HEK293T (cell line): ENCODE data around the gene LRFN4.
A peak's percentile ranks its signal among the peaks of the same experiment; 100 is the strongest.

ENCODE experiments used
- CTCF ChIA-PET: fragments of 350-600 bp; formaldehyde crosslinking; extraction: SDS; loops from one replicate; lab custom pipeline; 2021; ENCODE audit warnings: antibody characterized with exemption, inconsistent platforms; lab: Yijun Ruan, JAX
- POLR2A ChIA-PET: fragments of 350-600 bp; formaldehyde crosslinking; extraction: SDS; loops from one replicate; lab custom pipeline; 2020; ENCODE audit warnings: antibody characterized with exemption, inconsistent platforms; lab: Yijun Ruan, JAX
- DNase-seq: peaks from one replicate; pipeline ENCODE4 v3.0.0; 2012; ENCODE audit warnings: mixed read lengths; ENCODE audit errors: extremely low spot score
- ARNT ChIP-seq: fragments of 450-650 bp; IDR thresholded peaks from 2 replicates; pipeline ENCODE4 v1.6.1; 2017; ENCODE audit warnings: mild to moderate bottlenecking
- BHLHE40 ChIP-seq: fragments of 450-650 bp; IDR thresholded peaks from 2 replicates; pipeline ENCODE4 v1.6.1; 2016; ENCODE audit warnings: mild to moderate bottlenecking, moderate library complexity, borderline replicate concordance
- CTBP1 ChIP-seq: fragments of 450-650 bp; IDR thresholded peaks from 2 replicates; pipeline ENCODE4 v1.6.1; 2016; ENCODE audit warnings: borderline replicate concordance
- ELF4 ChIP-seq: fragments of 450-650 bp; IDR thresholded peaks from 2 replicates; pipeline ENCODE4 v1.6.1; 2017; ENCODE audit warnings: antibody characterized with exemption
- FOXA1 ChIP-seq: fragments of 450-650 bp; IDR thresholded peaks from 2 replicates; pipeline ENCODE4 v1.6.1; 2016; ENCODE audit warnings: mild to moderate bottlenecking
- FOXK2 ChIP-seq: fragments of 450-650 bp; IDR thresholded peaks from 2 replicates; pipeline ENCODE4 v1.6.1; 2016; ENCODE audit warnings: mild to moderate bottlenecking
- FOXM1 ChIP-seq: fragments of 450-650 bp; IDR thresholded peaks from 2 replicates; pipeline ENCODE4 v1.6.1; 2017; ENCODE audit warnings: mild to moderate bottlenecking, borderline replicate concordance
- HDGF ChIP-seq: fragments of 450-650 bp; IDR thresholded peaks from 2 replicates; pipeline ENCODE4 v1.6.1; 2017; ENCODE audit warnings: antibody characterized with exemption, borderline replicate concordance
- L3MBTL2 ChIP-seq: fragments of 450-650 bp; conservative IDR thresholded peaks from 2 replicates; pipeline ENCODE4 v1.6.1; 2016; ENCODE audit warnings: mild to moderate bottlenecking
- LEF1 ChIP-seq: fragments of 450-650 bp; IDR thresholded peaks from 2 replicates; pipeline ENCODE4 v1.6.1; 2017; ENCODE audit warnings: mild to moderate bottlenecking, borderline replicate concordance
- NFRKB ChIP-seq: fragments of 450-650 bp; IDR thresholded peaks from 2 replicates; pipeline ENCODE4 v1.6.1; 2016; ENCODE audit warnings: mild to moderate bottlenecking, moderate library complexity
- PKNOX1 ChIP-seq: fragments of 450-650 bp; IDR thresholded peaks from 2 replicates; pipeline ENCODE4 v1.6.1; 2016
- SP1 ChIP-seq: fragments of 450-650 bp; IDR thresholded peaks from 2 replicates; pipeline ENCODE4 v1.6.1; 2017
- SUZ12 ChIP-seq: fragments of 450-650 bp; IDR thresholded peaks from 2 replicates; pipeline ENCODE4 v1.6.1; 2016; ENCODE audit warnings: mild to moderate bottlenecking
- TARDBP ChIP-seq: fragments of 450-650 bp; IDR thresholded peaks from 2 replicates; pipeline ENCODE4 v1.6.1; 2016
- ZNF384 ChIP-seq: fragments of 450-650 bp; IDR thresholded peaks from 2 replicates; pipeline ENCODE4 v1.6.1; 2016

Gene LRFN4

DNA sequence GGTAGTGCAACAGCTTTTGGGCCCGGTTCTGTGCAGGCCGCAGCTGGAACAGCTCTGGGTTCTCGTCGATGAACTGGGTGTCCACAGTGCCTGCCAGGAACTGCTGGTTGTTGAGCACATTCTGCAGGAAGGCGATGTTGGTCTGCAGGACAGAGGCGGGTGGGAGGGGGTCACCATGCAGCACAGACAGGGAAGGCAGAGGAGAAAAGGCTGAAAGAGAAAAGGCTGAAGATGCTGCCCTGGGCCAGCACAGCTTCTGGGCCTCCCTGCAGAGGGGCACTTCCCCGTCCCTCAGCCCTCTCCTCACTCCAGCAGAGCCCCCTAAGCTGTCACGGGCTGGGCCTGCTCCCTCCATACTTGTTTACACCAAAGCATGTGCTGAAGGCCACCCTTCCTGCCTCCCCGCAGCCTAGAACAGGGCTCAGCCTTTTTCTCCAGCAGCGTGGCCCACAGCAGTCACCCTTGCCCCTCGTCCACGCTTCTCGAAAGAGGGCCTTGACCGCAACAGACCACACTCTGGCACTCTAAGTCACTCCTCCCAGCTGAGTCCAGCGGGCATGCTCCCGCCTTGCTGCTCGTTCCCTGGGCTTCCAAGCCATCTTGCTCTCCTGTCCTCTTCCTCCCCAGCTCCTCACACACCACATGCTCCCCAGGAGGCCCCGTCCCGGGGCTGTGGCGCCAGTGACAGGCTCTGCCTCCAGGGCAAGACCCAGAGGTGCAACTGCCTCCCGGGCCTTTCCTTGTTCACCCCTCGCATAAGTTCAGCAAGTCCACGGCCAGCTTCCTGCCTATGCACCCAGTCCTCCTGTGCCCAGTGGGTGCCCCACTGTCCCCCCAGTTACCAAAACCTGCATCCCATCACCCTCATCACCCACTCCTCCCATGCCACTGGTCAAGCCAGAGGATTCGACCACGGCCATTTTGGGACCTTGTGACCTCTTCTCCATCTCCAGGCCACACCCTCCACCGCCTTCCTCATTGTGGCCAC lies 3.3 kb upstream of the LRFN4 start:
- CTCF ChIA-PET, result interaction anchor here (0.8 kb wide), 1 partner anchor 169 kb away, joined by 3 read pairs; no protein-coding TSS in a partner anchor
- DNase-seq, result no peak
- POLR2A ChIA-PET, result interaction anchor here (5.5 kb wide), 1 partner anchor 10 kb away, joined by 63 read pairs; the partner anchor contains the start of gene RCE1
- TF ChIP-seq LEF1 (no peak), BHLHE40 (no peak), CTBP1 (no peak), ARNT (no peak), L3MBTL2 (no peak), PKNOX1 (no peak), ZNF384 (no peak), FOXK2 (no peak), SUZ12 (no peak), SP1 (no peak), NFRKB (no peak), FOXM1 (no peak), ELF4 (no peak), HDGF (no peak), TARDBP (no peak), FOXA1 (no peak)

DNA sequence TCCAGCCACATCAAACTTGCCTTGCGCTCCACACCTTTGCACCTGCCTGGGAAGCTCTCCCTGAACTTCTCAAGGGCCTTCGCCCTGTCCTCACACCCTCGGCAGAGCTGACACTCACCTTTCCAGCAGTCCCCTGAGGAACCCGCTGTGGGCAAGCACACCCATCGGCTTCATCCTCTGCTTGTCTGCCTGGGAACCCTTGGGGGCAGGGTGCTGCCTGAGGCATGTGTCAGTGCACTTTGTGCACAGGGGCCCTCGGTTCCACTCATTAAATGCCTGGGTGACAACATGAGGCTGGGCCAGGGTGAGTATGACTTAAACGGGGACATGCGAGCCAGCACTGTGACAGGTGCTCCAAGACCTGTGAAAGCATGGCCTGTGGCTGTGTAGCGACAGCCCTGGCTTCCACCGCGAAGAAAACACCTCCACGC lies 2.6 kb upstream of the LRFN4 start:
- ChIA-PET POLR2A (interaction anchor here (5.5 kb wide), 1 partner anchor 10 kb away, joined by 63 read pairs; the partner anchor contains the start of gene RCE1), CTCF (interaction anchor here (0.8 kb wide), 1 partner anchor 168 kb away, joined by 3 read pairs; no protein-coding TSS in a partner anchor)
- TF ChIP-seq ELF4, result no peak
- TF ChIP-seq ARNT, result no peak
- no peak for TF ChIP-seq PKNOX1
- TF ChIP-seq L3MBTL2, result no peak
- TF ChIP-seq BHLHE40, result no peak
- TF ChIP-seq CTBP1, result no peak
- no peak for TF ChIP-seq SP1
- no peak for TF ChIP-seq NFRKB
- no peak for TF ChIP-seq SUZ12
- TF ChIP-seq LEF1, result no peak
- no peak for TF ChIP-seq HDGF
- no peak for TF ChIP-seq FOXK2
- DNase-seq, result no peak

DNA sequence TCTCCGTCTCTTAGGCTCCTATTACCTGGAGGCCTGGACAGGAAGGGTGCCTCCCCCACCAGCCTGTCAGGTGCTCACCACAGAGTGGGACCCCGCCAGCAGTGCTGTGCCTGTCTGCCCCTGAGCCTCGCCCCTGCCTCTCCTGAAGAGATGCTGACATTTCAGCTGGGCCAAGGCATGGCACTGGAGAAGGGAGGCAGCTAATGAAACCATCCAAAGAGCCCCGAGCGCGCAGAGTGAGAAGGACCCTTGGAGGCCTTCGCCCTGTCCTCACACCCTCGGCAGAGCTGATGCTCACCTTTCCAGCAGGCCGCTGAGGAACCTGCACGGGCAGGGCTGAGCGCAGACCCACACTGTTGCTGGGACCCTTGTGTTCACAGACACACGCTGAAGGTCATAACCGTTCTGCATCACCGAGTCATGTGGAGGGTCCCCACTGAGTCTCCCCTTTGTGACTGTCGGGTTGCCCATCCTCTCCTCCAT lies 2.1 kb upstream of the LRFN4 start:
- no peak for DNase-seq
- CTCF ChIA-PET, result interaction anchor here (1.1 kb wide), 1 partner anchor 10 kb away, joined by 3 read pairs; no protein-coding TSS in a partner anchor
- TF ChIP-seq PKNOX1 (no peak), FOXK2 (no peak), BHLHE40 (no peak), LEF1 (no peak), NFRKB (no peak)
- POLR2A ChIA-PET, result interaction anchor here (5.5 kb wide), 1 partner anchor 11 kb away, joined by 63 read pairs; the partner anchor contains the start of gene RCE1

- TF ChIP-seq PKNOX1 (no peak), SP1 (no peak), FOXK2 (no peak), L3MBTL2 (peak; percentile 40; the same call in 1 of the 2 replicates)
- peak; percentile 92 for DNase-seq
- POLR2A ChIA-PET, result interaction anchor here (0.6 to 5.5 kb wide), 12 partner anchors 11 to 509 kb away, joined by 3 to 63 read pairs (median 4); partner anchors contain the start of genes MRPL11, RCE1 and SPTBN2
- CTCF ChIA-PET, result interaction anchor here (1.1 kb wide), 1 partner anchor 9 kb away, joined by 3 read pairs; no protein-coding TSS in a partner anchor
Measured at GRCh38 chr11:66855574-66856495, 1.0 kb upstream of the LRFN4 start.
